ENCODE data around the gene SEPTIN8. TPM values are rescaled to one million over a fixed set of nuclear protein-coding genes. Genes with fewer than 3 reads are reported as not detected.
"Not testable (repeated sequence)": the region's sequence is repeated elsewhere in the genome, so short reads cannot be mapped to it uniquely, and the experiment has no call there.

Gene SEPTIN8
- total RNA-seq, 5 donors from 2014 or later (not counting 1 experiment from before 2014, with no cell fraction given): 6.6 to 12.4 (median 11.0) TPM

DNA sequence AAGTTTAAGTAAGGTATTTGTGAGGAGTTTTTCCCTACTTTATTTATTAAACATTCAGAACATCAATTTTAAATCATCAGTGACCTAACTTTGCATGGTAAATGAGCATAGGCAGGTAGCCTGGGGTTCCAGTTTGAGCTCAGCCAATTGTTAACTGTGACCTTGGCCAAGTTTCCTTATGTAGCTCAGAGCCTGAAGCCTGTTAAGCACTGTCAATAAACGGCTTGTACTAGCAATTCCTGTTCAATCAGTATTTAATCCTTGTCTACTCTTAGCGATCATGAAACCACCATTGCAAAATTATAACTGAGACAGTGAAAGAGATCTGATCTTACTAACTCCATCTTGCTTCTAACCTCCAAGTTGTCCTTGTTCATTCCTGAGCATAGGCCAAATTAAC is 31.4 kb upstream of the SEPTIN8 start:
- WGBS (ENCODE audit: insufficient coverage): 50% methylated on average over 1 of the region's 2 CpGs
- peaks cover 10 to 39% of the 10 kb centered on the region in 2 experiments for H3K27me3 ChIP-seq (replicated peaks in 1 of 2; ENCODE audit: control insufficient read depth in 2 of 2, extremely low read depth in 1 of 2, insufficient read depth in 2 of 2, low read length in 1 of 2)
- no peaks in the 10 kb centered on the region for H3K36me3 ChIP-seq (ENCODE audit: control insufficient read depth in 2 of 2, extremely low read depth in 1 of 2, insufficient read depth in 1 of 2, low read length in 1 of 2)
- Mint-ChIP-seq H3K36me3 (no peaks in the 10 kb centered on the region), H3K27me3 (peaks cover 69 to 79% of the 10 kb centered on the region in 2 donors), H3K9me3 (no peaks in the 10 kb centered on the region), H3K4me3 (no peak overlapping the region), H3K27ac (no peak overlapping the region), H3K4me1 (peaks cover 10% of the 10 kb centered on the region in 3 donors)
- ATAC-seq (replicated peaks in 1 of 4): no peak
- ChIA-PET POLR2A (interaction anchor here in 1 of 2 donors (0.6 kb wide), 1 partner anchor 669 kb away, joined by 3 read pairs; no protein-coding TSS in a partner anchor), CTCF (interaction anchor here (0.5 to 1.6 kb wide), 2 partner anchors 12 to 1012 kb away, joined by 3 to 5 read pairs; no protein-coding TSS in a partner anchor)
- peaks cover 2 to 4% of the 10 kb centered on the region in 2 experiments for H3K4me1 ChIP-seq (ENCODE audit: control insufficient read depth in 1 of 2, extremely low read depth in 1 of 2, insufficient read depth in 2 of 2, low read length in 2 of 2)
- no peak overlapping the region for H3K4me3 ChIP-seq (ENCODE audit: control insufficient read depth in 1 of 2, extremely low read depth in 1 of 2, low read length in 1 of 2)
- H3K9me3 ChIP-seq: no peaks in the 10 kb centered on the region
- no peak overlapping the region for H3K27ac ChIP-seq (ENCODE audit: low read length)
- no peak for DNase-seq

DNA sequence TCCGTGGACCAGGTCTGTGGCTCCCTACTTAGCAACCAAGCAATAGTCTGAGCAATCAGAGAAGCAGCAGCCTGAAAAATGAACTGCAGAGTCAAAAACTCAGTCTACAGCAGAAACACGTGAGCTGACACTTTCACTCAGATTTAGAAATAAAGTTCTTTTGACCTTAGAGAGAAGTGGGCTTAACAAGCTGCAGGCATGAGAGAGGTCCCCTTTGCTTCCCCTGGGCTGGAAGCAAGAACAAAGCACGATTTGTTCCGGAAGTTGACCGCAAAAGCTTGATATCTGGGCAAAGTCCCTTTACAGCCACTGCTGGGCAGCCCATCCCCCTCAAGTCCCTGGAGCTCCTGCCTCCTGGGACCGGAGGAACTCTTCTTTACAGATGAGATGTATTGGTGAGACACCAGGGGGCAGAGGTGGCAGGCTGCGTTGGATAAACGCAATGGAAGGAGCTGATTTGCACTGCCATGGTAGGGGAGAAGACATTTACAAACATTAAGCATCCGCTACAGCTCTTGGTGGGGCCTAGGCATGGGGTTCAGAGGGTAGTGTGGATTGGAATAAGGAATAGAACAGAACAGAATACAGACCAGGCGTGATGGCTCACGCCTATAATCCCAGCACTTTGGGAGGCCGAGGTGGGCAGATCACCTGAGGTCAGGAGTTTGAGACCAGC is 30.3 kb upstream of the SEPTIN8 start:
- Histone ChIP-seq H3K9me3 (no peaks in the 10 kb centered on the region), H3K4me1 (ENCODE audit: control insufficient read depth in 1 of 2, extremely low read depth in 1 of 2, insufficient read depth in 2 of 2, low read length in 2 of 2) (no peaks in the 10 kb centered on the region), H3K36me3 (ENCODE audit: control insufficient read depth in 2 of 2, extremely low read depth in 1 of 2, insufficient read depth in 1 of 2, low read length in 1 of 2) (no peaks in the 10 kb centered on the region), H3K27me3 (replicated peaks in 1 of 2; ENCODE audit: control insufficient read depth in 2 of 2, extremely low read depth in 1 of 2, insufficient read depth in 2 of 2, low read length in 1 of 2) (peaks cover 6 to 35% of the 10 kb centered on the region in 2 experiments), H3K27ac (ENCODE audit: low read length) (no peak overlapping the region), H3K4me3 (ENCODE audit: control insufficient read depth in 1 of 2, extremely low read depth in 1 of 2, low read length in 1 of 2) (no peak overlapping the region)
- CTCF ChIA-PET: interaction anchor here in 1 of 2 donors (0.6 to 1.6 kb wide), 2 partner anchors 13 to 75 kb away, joined by 3 to 5 read pairs; no protein-coding TSS in a partner anchor
- H3K27me3 Mint-ChIP-seq: peaks cover 71 to 82% of the 10 kb centered on the region in 2 donors
- H3K27ac Mint-ChIP-seq: no peak overlapping the region
- no peaks in the 10 kb centered on the region for H3K9me3 Mint-ChIP-seq
- DNase-seq: no peak
- 64% methylated on average over 7 of the region's 12 CpGs for WGBS (ENCODE audit: insufficient coverage)
- H3K4me3 Mint-ChIP-seq: no peak overlapping the region
- no peak for ATAC-seq (replicated peaks in 1 of 4)
- POLR2A ChIA-PET: interaction anchor here in 1 of 2 donors (0.5 kb wide), 1 partner anchor 1018 kb away, joined by 3 read pairs; no protein-coding TSS in a partner anchor
- peaks cover 2% of the 10 kb centered on the region in 3 donors for H3K4me1 Mint-ChIP-seq
- H3K36me3 Mint-ChIP-seq: no peaks in the 10 kb centered on the region

DNA sequence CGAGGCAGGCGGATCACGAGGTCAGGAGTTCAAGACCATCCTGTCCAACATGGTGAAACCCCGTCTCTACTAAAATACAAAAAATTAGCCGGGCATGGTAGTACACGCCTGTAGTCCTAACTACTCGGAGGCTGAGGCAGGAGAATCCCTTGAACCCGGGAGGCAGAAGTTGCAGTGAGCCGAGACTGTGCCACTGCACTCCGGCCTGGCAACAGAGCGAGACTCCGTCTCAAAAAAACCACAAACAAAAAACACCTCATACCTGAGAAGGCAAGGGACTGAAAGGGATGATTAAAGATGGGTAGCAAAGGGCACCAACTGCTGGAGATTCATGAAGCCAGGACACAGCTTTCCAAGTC is 29.7 kb upstream of the SEPTIN8 start:
- H3K9me3 Mint-ChIP-seq, H3K36me3 Mint-ChIP-seq, POLR2A ChIA-PET: not testable (repeated sequence)

DNA sequence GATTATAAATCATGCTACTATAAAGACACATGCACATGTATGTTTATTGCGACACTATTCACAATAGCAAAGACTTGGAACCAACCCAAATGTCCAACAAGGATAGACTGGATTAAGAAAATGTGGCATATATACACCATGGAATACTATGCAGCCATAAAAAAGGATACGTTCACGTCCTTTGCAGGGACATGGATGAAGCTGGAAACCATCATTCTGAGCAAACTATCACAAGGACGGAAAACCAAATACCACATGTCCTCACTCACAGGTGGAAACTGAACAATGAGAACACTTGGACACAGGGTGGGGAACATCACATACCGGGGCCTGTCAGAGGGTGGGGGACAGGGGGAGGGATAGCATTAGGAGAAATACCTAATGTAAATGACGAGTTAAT is 28.8 kb upstream of the SEPTIN8 start:
- DNase-seq; ATAC-seq (replicated peaks in 1 of 4); H3K4me1 ChIP-seq (ENCODE audit: control insufficient read depth in 1 of 2, extremely low read depth in 1 of 2, insufficient read depth in 2 of 2, low read length in 2 of 2); H3K9me3 Mint-ChIP-seq; H3K9me3 ChIP-seq; H3K4me3 Mint-ChIP-seq; H3K4me3 ChIP-seq (ENCODE audit: control insufficient read depth in 1 of 2, extremely low read depth in 1 of 2, low read length in 1 of 2); CTCF ChIA-PET; H3K27ac ChIP-seq (ENCODE audit: low read length); H3K27ac Mint-ChIP-seq; H3K4me1 Mint-ChIP-seq; H3K36me3 ChIP-seq (ENCODE audit: control insufficient read depth in 2 of 2, extremely low read depth in 1 of 2, insufficient read depth in 1 of 2, low read length in 1 of 2); H3K36me3 Mint-ChIP-seq: not testable (repeated sequence)
- POLR2A ChIA-PET: interaction anchor here in 1 of 2 donors (0.6 kb wide), 1 partner anchor 14 kb away, joined by 3 read pairs; no protein-coding TSS in a partner anchor
- 100% methylated on average over 2 of the region's 6 CpGs for WGBS (ENCODE audit: insufficient coverage)
- H3K27me3 ChIP-seq (replicated peaks in 1 of 2; ENCODE audit: control insufficient read depth in 2 of 2, extremely low read depth in 1 of 2, insufficient read depth in 2 of 2, low read length in 1 of 2): peaks cover 2 to 24% of the 10 kb centered on the region in 2 experiments
- H3K27me3 Mint-ChIP-seq: peaks cover 62 to 78% of the 10 kb centered on the region in 2 donors

More for the DNA sequence above, 29.7 kb upstream of the SEPTIN8 start:
- peaks cover 71 to 82% of the 10 kb centered on the region in 2 donors for H3K27me3 Mint-ChIP-seq
- H3K27ac ChIP-seq (ENCODE audit: low read length); H3K9me3 ChIP-seq; H3K4me3 Mint-ChIP-seq; DNase-seq; H3K4me1 ChIP-seq (ENCODE audit: control insufficient read depth in 1 of 2, extremely low read depth in 1 of 2, insufficient read depth in 2 of 2, low read length in 2 of 2); H3K4me3 ChIP-seq (ENCODE audit: control insufficient read depth in 1 of 2, extremely low read depth in 1 of 2, low read length in 1 of 2); H3K4me1 Mint-ChIP-seq; ATAC-seq (replicated peaks in 1 of 4); H3K27ac Mint-ChIP-seq; H3K36me3 ChIP-seq (ENCODE audit: control insufficient read depth in 2 of 2, extremely low read depth in 1 of 2, insufficient read depth in 1 of 2, low read length in 1 of 2): not testable (repeated sequence)
- WGBS (ENCODE audit: insufficient coverage): 94% methylated on average over 3 of the region's 12 CpGs
- H3K27me3 ChIP-seq (replicated peaks in 1 of 2; ENCODE audit: control insufficient read depth in 2 of 2, extremely low read depth in 1 of 2, insufficient read depth in 2 of 2, low read length in 1 of 2): peaks cover 5 to 32% of the 10 kb centered on the region in 2 experiments
- CTCF ChIA-PET: interaction anchor here in 1 of 2 donors (1.6 kb wide), 1 partner anchor 13 kb away, joined by 5 read pairs; no protein-coding TSS in a partner anchor

DNA sequence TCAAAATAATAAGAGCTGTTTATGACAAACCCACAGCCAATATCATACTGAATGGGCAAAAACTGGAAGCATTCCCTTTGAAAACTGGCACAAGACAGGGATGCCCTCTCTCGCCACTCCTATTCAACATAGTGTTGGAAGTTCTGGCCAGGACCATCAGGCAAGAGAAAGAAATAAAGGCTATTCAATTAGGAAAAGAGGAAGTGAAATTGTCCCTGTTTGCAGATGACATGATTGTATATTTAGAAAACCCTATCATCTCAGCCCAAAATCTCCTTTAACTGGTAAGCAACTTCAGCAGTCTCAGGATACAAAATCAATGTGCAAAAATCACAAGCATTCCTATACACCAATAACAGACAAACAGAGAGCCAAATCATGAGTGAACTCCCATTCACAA is 27.2 kb upstream of the SEPTIN8 start:
- H3K9me3 ChIP-seq; H3K4me1 ChIP-seq (ENCODE audit: control insufficient read depth in 1 of 2, extremely low read depth in 1 of 2, insufficient read depth in 2 of 2, low read length in 2 of 2); H3K9me3 Mint-ChIP-seq; H3K4me3 Mint-ChIP-seq; DNase-seq; H3K27ac Mint-ChIP-seq; H3K27ac ChIP-seq (ENCODE audit: low read length); H3K36me3 Mint-ChIP-seq; H3K4me1 Mint-ChIP-seq; H3K36me3 ChIP-seq (ENCODE audit: control insufficient read depth in 2 of 2, extremely low read depth in 1 of 2, insufficient read depth in 1 of 2, low read length in 1 of 2); H3K4me3 ChIP-seq (ENCODE audit: control insufficient read depth in 1 of 2, extremely low read depth in 1 of 2, low read length in 1 of 2); ATAC-seq (replicated peaks in 1 of 4); CTCF ChIA-PET; POLR2A ChIA-PET: not testable (repeated sequence)
- no CpG with 5 or more reads among the region's 1 CpG for WGBS (ENCODE audit: insufficient coverage)
- H3K27me3 ChIP-seq (replicated peaks in 1 of 2; ENCODE audit: control insufficient read depth in 2 of 2, extremely low read depth in 1 of 2, insufficient read depth in 2 of 2, low read length in 1 of 2): peaks cover 2 to 14% of the 10 kb centered on the region in 2 experiments
- peaks cover 58 to 73% of the 10 kb centered on the region in 2 donors for H3K27me3 Mint-ChIP-seq

DNA sequence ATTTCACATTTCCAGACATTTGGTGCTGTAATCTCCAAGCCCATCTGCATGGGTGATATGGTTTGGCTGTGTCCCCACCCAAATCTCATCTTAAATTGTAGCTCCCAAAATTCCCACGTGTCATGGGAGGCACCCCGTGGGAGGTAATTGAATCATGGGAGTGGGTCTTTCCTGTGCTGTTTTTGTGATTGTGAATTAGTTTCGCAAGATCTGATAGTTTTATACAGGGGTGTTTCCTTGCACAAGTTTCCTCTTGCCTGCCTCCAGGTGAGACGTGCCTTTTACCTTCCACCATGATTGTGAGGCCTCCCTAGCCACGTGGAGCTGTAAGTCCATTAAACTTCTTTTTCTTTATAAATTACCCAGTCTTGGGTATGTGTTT is 25.6 kb upstream of the SEPTIN8 start:
- DNase-seq; H3K9me3 Mint-ChIP-seq; H3K36me3 ChIP-seq (ENCODE audit: control insufficient read depth in 2 of 2, extremely low read depth in 1 of 2, insufficient read depth in 1 of 2, low read length in 1 of 2); H3K4me3 ChIP-seq (ENCODE audit: control insufficient read depth in 1 of 2, extremely low read depth in 1 of 2, low read length in 1 of 2); H3K27ac ChIP-seq (ENCODE audit: low read length); H3K36me3 Mint-ChIP-seq; H3K4me3 Mint-ChIP-seq; H3K4me1 ChIP-seq (ENCODE audit: control insufficient read depth in 1 of 2, extremely low read depth in 1 of 2, insufficient read depth in 2 of 2, low read length in 2 of 2); ATAC-seq (replicated peaks in 1 of 4); H3K27ac Mint-ChIP-seq; H3K9me3 ChIP-seq; H3K4me1 Mint-ChIP-seq; POLR2A ChIA-PET: not testable (repeated sequence)
- peaks cover 2 to 11% of the 10 kb centered on the region in 2 experiments for H3K27me3 ChIP-seq (replicated peaks in 1 of 2; ENCODE audit: control insufficient read depth in 2 of 2, extremely low read depth in 1 of 2, insufficient read depth in 2 of 2, low read length in 1 of 2)
- WGBS (ENCODE audit: insufficient coverage): no CpG with 5 or more reads among the region's 5 CpGs
- H3K27me3 Mint-ChIP-seq: peaks cover 56 to 69% of the 10 kb centered on the region in 2 donors
- CTCF ChIA-PET: interaction anchor here in 1 of 2 donors (1.1 kb wide), 1 partner anchor 54 kb away, joined by 3 read pairs; no protein-coding TSS in a partner anchor
